ENCODE results near the gene MECP2.
"Not testable (repeated sequence)": the region's sequence is repeated elsewhere in the genome, so short reads cannot be mapped to it uniquely, and the experiment has no call there.

The MECP2 gene

DNA sequence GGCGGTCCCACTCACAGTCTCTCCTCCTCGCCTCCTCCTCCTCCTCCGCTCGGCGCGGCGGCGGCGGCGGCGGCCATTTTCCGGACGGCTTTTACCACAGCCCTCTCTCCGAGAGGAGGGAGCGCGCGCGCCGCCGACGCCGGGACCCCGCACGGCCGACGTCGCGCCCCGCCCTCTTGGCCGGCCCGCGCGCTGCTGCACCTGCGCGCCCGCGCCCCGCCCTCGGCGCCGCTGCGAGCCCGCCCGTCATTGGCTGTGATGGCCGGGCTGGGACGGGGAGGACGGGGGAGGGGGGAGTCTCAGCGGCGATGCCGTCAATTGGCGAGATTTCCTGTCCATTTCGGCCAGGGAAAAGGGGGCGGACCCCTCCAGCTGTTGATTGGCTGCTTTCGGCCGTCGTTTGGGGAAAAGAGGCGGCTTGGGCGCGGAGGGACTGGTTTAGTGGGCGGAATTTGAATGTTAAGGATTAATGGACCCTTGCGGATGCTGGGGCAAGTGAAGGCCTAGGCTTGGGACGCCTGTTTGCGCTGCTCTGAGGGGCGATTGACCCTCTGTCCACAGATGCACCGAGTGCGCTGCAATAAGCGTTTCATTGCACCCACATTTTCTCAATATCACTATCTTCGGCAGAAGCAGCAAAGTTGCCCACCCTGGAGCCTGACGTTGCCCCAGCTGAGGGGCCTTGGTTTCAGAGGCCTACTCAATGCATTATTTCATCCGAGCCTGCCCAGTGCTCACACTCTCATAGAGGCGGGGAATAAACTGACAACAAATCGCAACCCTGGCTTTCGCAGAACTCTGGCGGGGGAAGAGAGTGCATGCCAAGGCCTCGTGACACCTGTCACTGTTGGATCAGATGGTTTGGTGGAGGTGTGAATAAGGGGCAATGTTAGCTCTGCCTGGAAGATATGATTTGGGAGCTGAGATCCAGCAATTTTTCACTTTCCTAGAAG is at the start of gene MECP2:
MECP2 (minus strand) TSS at position 129 of the 953 bp plus-strand sequence.
- ATAC-seq (peak; percentile 83), DNase-seq (peak; percentile 89)

DNA sequence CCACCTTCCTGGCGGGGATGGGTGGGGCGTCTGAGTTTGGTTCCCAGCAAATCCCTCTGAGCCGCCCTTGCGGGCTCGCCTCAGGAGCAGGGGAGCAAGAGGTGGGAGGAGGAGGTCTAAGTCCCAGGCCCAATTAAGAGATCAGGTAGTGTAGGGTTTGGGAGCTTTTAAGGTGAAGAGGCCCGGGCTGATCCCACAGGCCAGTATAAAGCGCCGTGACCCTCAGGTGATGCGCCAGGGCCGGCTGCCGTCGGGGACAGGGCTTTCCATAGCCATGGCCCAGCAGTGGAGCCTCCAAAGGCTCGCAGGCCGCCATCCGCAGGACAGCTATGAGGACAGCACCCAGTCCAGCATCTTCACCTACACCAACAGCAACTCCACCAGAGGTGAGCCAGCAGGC is 46.5 kb upstream of the MECP2 start, which contains the start of gene OPN1LW:
OPN1LW (plus strand) TSS at position 234 of the 400 bp plus-strand sequence; CDS start at position 275, 41 bp downstream.
- not testable (repeated sequence) for DNase-seq, ATAC-seq

DNA sequence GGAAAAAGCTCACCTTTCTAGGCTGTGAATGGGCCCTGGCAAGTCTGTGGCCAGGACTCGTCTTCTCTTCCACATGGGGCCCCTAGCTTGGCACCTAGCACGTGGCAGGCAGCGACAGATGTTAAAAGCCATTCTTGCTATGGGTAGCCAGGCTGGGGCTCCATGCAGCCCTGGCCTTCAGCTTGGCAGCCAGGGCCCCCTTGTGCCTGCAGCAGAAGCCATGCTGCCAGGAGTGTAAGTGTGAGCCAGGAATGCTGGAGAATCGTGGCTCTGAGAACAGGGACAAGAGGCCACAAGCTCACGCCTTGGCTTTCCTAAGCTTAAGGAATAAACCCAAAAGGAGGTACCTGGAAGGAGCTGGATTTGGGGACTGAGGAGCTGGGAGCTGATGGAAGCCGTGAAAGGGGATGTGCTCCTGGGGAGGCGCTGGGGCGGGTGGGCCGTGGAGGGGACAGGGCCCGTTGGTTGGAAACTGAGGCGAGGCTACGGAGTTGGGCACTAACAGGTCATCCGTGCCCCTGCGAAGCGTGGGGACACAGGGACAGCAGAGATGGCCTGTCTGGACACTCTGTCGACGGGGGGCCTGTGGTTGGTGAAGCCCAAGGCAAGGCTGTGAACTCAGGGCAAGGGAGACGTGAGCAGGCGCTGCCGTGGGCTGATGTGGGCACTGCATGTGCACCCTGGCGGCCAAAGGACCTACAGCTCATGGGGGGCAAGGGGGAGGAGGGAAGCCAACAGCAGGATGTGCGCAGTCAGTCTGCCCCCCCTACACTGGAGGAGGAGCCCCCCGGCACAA is 45.6 kb upstream of the MECP2 start:
- no peak for DNase-seq
- ATAC-seq = no peak

DNA sequence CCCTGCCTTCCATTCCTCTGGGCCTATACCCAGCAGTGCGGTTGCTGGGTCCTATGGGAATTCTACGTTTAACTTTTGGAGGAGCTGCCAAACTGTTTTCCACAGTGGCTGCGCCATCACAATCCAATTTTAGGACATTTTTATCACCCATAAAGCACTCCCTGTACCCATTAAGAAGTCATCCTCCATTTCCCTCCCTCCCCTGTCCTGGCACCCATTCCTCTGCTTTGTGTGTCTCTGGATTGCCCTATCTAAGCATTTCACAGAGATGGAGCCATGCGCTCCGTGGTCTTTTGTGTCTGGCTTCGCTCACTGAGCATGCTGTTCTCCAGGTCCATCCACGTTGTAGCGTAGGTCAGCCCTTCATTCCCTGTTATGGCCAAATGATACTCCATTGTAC is 44.9 kb upstream of the MECP2 start:
- ATAC-seq (no peak), DNase-seq (no peak)

DNA sequence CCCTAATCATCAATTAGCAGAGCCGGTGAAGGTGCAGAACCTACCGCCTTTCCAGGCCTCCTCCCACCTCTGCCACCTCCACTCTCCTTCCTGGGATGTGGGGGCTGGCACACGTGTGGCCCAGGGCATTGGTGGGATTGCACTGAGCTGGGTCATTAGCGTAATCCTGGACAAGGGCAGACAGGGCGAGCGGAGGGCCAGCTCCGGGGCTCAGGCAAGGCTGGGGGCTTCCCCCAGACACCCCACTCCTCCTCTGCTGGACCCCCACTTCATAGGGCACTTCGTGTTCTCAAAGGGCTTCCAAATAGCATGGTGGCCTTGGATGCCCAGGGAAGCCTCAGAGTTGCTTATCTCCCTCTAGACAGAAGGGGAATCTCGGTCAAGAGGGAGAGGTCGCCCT is 43.2 kb upstream of the MECP2 start:
- ATAC-seq = no peak
- no peak for DNase-seq

DNA sequence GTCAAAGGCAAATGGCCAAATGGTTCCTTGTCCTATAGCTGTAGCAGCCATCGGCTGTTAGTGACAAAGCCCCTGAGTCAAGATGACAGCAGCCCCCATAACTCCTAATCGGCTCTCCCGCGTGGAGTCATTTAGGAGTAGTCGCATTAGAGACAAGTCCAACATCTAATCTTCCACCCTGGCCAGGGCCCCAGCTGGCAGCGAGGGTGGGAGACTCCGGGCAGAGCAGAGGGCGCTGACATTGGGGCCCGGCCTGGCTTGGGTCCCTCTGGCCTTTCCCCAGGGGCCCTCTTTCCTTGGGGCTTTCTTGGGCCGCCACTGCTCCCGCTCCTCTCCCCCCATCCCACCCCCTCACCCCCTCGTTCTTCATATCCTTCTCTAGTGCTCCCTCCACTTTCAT is 42.7 kb upstream of the MECP2 start:
- DNase-seq (no peak), ATAC-seq (no peak)

DNA sequence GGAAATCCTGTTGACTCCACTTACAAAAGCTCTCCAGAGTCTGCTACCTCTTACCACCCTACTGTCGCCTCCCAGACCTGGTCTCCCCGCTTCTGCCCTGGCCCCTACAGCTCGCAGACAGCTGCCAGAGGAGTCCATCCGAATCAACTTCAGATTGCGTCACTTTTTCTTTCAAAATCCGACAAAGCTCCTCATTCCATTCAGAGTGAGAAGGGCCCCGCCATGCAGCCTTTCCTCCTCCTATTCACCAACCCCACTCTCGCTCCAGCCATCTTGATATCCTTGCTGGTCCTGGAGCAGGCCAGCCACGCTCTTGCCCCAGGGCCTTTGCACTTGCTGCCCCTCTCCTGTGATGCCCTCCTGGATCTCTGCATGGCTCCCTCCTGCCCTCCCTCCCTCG is 41.3 kb upstream of the MECP2 start:
- ATAC-seq (no peak), DNase-seq (no peak)

DNA sequence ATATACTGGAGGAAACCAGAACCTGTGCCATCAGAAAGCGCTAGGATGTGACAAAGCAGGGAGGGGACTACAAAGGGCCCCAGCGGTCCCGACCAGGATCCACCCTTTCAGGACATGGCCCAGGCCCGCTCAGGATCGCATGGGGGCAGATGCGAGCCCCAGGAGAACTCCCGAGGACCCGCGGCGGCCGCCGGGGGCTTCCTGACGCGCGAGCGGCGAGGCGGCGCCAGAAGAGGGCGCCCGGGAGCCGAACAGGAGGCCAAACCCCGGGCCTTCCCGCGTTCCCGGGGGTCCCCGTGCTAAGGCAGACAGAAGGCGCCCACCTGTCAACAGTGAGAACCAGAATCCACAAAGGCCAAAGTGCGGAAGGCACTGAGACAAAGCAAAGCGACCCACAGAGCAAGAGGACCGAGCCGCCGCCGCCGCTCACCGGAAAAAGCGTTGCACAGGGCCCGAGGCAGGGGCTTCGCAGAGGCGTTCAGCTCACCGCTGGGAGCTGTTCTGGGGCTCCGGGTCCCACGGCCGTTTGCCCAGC is 39.2 kb upstream of the MECP2 start:
- DNase-seq (peak; percentile 81), ATAC-seq (peak; percentile 81)

DNA sequence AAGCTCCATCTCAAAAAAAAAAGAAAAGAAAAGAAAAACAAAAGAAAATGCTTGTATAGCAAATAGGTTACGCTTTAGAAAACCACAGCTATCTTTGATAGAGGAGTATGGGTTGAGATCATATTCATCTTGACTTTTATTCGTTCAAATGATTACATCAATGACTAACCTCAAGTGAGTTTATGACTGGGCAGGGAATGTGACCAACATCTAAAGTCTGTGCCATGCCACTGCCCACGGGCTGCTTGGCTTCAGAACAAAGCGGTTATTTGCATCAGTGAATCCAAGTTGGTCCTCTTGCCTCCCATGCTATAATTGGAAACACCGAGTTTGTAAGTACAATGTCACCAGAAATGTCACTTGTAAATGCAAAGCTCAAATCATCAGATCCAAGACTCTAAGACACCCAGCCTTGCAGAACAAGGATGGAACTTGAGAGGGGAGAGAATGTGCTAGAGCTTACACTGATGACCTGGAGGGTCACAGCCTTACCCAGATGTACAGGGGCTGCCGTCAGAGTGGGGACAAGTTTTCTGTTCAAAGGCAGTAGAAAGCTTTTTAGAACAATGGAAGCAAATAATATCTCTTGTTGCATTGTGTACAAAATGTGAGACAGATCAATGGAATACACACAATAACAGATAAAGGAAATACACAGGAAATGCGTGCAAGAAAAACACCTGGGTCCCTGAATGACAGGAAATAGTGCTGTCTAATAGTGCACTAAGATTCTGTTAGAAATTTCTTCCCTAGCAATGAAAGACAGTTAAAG is 38.1 kb upstream of the MECP2 start:
- DNase-seq = no peak
- peak; percentile 64 for ATAC-seq

DNA sequence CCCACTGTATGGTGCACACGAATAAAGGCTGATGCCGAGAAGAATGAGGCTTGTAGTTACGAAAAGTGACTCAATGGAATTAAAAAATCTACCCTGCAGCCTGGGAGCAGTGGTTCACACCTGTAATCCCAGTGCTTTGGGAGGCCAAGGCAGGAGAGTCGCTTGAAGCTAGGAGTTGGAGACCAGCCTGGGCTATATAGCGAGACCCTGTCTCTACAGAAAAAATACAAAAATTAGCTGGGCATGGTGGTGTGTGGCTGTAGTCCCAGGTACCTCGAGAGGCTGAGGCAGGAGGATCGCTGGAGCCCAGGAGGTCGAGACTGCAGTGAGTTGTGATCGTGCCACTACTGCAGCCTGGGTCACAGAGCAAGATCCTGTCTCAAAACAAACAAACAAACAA is 34.8 kb upstream of the MECP2 start:
- ATAC-seq (no peak), DNase-seq (no peak)

DNA sequence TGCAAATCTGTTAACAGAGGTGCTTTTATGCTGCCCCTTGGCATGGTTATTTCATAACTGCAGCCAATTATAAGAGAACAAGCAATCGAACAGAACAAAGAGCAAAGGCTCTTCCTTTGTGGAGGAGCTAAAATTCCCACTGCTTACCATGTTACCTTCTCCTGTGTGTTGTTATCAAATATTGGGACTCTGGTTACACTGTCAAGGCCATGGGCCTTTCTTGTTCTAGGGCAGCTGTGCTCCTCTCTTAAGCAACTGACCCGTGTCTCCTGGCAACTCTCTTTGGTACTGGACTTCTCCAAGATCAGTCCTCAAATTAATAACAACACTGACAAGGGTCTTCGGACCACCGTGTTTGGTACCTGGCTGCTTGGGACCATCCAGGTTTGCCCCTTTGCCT is 34.4 kb upstream of the MECP2 start:
- no peak for DNase-seq
- no peak for ATAC-seq

DNA sequence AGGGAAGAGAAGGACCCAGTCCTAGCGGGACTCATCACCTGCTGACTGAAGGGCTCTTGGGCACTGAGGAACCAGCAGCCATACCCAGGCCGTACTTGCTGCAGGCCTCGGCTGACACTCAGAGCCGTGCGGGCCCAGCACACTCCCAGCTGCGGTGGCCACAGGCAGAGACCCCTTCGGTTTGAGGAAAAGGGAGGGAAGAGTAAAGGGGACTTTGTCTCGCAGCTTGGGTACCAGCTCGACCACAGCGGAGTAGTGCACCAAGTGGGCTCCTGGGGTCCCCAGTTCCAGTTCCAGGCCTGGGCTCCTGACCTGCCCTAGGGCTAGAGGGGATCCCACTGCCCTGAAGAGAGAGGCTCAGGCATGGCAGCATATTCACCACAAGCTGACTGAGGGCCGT is 28.6 kb upstream of the MECP2 start:
- no peak for DNase-seq
- no peak for ATAC-seq

DNA sequence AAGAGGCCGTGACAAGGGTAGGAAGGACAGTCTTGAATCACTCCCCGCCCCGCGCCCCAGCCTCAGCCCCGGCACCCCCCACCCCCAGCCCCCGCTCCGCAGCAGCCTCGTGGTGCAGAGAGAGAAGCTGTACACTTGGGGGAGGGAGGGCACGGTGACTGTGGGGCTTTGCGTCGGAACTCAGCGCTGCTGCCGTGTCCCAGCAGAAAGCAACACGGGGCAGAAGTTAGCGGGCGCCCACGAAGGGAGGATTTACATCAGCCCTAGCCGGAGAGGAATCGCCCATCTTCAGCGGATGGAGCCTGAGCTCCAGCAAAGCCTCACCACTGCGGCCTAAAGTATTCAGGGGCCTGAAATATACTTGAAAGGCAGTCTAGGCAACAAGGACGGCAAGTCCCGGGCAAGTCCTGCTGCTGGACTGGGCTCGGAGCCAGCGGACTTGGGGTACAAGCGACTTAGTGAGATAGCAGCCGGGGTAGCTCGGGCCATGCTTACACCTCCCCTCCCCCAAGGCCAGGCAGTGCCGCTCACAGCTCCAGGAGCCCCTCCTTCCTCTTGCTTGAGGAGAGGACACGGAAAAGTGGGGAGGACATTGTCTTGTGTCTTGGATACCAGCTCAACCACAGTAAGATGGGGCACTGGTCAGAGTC is 28.0 kb upstream of the MECP2 start:
- no peak for ATAC-seq

DNA sequence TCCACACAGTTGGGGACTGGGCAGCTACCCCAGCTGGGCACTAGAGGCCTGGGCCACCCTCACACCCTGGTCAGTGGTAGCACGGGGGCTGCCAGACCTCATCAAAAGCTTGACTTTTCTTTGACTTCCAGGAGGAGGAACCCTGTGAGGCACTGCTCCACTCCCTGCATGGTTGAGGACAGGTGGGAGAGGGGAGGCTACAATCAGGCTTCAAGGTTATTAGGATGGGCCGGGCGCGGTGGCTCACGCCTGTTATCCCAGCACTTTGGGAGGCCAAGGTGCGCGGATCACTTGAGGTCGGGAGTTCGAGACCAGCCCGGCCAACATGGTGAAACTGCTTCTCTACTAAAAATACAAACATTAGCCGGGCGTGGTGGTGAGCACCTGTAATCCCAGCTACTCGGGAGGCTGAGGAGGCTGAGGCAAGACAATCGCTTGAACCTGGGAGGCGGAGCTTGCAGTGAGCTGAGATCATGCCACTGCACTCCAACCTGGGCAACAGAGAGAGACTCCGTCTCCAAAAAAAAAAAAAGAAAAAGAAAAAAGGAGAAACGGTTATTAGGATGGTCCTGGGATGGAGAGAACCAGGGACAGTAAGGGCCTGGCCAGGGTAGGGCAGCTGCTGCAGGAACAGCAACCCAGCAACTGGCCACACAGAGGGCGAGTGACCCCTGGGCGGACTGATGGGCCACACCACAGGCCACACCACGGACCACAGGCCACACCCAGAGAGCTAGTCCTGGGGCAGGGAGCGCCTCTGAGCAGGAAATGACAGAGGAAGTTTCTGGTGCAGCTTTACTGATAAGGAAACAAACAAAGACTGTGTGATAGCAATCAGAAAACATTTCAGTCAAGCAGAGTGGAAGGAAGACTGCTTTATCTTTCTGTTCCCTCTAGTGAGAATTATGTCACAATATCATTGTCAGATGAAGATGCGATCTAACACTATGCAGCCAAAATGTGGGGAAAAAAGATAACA is 26.0 kb upstream of the MECP2 start:
- peak; percentile 37 for DNase-seq

More for the DNA sequence above, 28.0 kb upstream of the MECP2 start:
- peak; percentile 9 for DNase-seq

DNA sequence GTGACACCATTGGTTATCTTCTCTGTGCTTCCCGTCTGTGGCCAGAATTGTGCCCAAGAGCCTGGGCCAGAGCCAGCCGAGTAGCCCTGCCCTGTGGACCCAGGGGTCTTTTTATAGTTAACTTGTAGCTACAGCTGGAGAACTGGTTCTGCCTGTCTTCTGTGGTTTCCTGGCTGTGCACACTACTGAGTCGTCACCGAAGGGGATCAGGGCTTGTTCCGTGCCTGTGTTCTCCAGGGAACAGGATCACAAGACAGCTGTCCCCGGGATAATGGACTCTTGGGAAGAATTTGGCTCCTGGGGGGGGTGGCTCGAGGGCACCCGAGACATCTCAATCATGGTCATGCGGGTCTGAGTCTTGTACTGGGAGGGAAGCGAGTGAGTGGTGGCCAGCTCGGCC is 24.4 kb upstream of the MECP2 start:
- DNase-seq (no peak), ATAC-seq (no peak)

More for the DNA sequence above, 26.0 kb upstream of the MECP2 start:
- ATAC-seq = peak; percentile 55

DNA sequence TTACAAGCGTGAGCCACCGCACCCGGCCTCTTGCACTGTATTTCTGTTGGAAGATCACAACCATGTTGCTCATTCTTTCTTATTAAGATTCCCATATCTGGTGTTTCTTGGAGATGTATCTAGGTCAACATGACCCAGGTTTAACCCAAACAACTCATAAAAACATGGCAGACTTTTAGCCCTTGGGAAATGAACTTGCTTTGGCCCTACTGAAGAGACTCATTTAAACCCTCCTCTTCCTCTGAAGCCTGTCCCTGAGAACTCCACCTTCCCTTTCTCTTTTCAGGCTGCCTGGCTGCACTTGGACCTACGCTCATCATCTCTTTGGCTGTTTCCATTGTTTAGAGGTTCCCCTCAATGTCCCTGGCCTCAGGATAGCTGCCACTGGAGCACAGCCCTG is 23.7 kb upstream of the MECP2 start:
- ATAC-seq (no peak), DNase-seq (no peak)

DNA sequence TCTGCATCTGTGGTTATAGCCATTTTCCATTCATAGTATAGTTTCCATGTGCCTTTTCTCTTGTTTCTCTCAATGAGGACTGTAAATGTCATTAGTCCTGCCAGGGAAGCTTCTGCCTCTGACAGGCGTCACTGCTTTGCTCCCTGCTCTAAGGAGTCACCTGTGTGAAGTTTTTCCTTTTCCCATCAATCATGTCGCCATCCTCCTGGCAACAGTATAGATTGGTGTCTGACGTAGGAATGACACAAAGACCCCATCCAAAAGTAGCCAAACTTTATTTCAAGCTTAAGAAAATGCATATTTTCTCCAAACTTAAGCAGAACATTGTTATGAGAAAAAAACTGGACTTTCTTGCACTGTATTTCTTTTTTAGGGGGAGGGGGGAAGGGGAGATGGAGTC is 23.1 kb upstream of the MECP2 start:
- no peak for DNase-seq

DNA sequence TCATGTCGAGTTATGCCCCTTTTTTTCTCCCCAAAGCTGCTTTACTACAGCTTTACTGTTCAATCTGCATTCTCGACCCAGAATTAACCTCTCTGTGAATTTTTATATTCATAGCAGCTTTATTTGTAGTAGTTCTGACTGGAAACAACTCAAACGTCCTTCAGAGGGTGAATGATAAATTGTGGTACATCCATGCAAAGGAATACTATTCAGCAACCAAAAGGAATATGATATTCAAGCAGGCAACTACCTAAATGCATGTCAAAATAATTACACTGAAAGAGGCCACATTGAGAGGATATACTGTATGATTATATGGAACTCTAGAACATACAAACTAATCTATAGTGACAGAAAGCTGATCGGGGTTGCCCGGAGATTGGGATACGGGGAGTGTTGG is 20.0 kb upstream of the MECP2 start:
- ATAC-seq (no peak), DNase-seq (no peak)

More for the DNA sequence above, 23.1 kb upstream of the MECP2 start:
- ATAC-seq = no peak

DNA sequence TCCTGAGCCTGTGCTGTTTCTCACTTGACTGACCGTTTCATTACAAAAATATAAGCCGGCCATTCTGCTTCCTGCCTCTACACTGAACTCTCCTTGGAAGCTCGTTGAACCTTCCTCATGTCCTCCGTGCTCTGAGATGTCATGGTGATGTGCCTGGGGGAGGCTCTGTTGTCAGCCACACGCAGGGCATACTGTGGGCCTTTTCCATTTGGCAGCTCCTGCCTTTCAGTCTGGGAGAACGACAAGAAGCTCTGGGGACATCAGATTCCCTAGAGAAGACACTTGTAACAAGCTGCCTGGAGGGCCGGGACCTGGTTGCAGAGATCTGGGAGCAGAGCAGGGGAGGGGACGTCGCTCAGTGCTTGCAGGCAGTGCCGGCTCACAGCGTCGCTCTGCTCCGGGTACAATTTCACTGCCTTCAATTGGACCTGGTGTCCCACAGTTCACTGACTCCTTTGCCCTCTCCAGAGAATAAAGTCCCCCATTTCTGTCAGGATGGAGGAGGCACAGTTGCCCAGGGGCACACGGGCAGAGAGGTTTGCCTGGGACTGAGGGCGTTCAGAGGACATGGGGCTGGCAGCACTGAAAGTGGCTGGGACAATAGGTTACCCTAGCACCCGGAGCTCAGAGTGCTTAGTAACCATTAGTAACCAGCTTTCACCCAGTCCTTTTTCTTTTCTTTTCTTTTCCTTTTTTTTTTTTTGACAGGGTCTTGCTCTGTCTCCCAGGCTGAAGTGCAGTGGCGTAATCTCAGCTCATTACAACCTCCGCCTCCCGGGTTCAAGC is 19.1 kb upstream of the MECP2 start:
- DNase-seq = no peak
- no peak for ATAC-seq

Data from stimulated activated naive CD8-positive, alpha-beta T cell treated with anti-CD3 and anti-CD28 coated beads, Interleukin-15, Interleukin-2, amounts not matched to agents 100 U/mL and 50 U/mL, for 24 hours (primary cell).